SK-MEL-5 (cell line): ENCODE measurements around the gene CD209. TPM values are rescaled to one million over a fixed set of nuclear protein-coding genes. Genes with fewer than 3 reads are reported as not detected.
A peak's percentile ranks its signal among the peaks of the same experiment; 100 is the strongest.
"Not testable (repeated sequence)": the region's sequence is repeated elsewhere in the genome, so short reads cannot be mapped to it uniquely, and the experiment has no call there.

Source experiments
- DNase-seq: peaks from one replicate; pipeline ENCODE4 v3.0.0-alpha.2; 2016; ENCODE audit warnings: low read depth, low spot score
- in situ Hi-C: cut with HindIII; loops from 2 replicates; pipeline ENCODE4 v1.10.0; 2016; ENCODE audit warnings: low sequenced_read_pairs, high pct_unique_total_duplicates, low pct_unique_long_range_greater_than_20kb
- polyA plus RNA-seq, 2 experiments: library from polyadenylated mRNA; depleted of rRNA; stranded (reverse); fragments of >200 nt; gene quantifications; 2 replicates each; pipeline ENCODE4 v1.2.3, GENCODE V29; 2015
- total RNA-seq: library from RNA; depleted of rRNA; stranded (reverse); fragments of >200 nt; shearing (Covaris generic); gene quantifications from 2 replicates; pipeline ENCODE4 v1.2.3, GENCODE V29; 2014; rRNA removed

CD209 gene, protein sequence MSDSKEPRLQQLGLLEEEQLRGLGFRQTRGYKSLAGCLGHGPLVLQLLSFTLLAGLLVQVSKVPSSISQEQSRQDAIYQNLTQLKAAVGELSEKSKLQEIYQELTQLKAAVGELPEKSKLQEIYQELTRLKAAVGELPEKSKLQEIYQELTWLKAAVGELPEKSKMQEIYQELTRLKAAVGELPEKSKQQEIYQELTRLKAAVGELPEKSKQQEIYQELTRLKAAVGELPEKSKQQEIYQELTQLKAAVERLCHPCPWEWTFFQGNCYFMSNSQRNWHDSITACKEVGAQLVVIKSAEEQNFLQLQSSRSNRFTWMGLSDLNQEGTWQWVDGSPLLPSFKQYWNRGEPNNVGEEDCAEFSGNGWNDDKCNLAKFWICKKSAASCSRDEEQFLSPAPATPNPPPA
- not detected in 2 replicates for total RNA-seq
- polyA plus RNA-seq (2015; cell fraction: cytosol; rRNA removed): not detected in 2 replicates
- not detected in 2 replicates for polyA plus RNA-seq (2015; cell fraction: nucleus; rRNA removed)

DNA sequence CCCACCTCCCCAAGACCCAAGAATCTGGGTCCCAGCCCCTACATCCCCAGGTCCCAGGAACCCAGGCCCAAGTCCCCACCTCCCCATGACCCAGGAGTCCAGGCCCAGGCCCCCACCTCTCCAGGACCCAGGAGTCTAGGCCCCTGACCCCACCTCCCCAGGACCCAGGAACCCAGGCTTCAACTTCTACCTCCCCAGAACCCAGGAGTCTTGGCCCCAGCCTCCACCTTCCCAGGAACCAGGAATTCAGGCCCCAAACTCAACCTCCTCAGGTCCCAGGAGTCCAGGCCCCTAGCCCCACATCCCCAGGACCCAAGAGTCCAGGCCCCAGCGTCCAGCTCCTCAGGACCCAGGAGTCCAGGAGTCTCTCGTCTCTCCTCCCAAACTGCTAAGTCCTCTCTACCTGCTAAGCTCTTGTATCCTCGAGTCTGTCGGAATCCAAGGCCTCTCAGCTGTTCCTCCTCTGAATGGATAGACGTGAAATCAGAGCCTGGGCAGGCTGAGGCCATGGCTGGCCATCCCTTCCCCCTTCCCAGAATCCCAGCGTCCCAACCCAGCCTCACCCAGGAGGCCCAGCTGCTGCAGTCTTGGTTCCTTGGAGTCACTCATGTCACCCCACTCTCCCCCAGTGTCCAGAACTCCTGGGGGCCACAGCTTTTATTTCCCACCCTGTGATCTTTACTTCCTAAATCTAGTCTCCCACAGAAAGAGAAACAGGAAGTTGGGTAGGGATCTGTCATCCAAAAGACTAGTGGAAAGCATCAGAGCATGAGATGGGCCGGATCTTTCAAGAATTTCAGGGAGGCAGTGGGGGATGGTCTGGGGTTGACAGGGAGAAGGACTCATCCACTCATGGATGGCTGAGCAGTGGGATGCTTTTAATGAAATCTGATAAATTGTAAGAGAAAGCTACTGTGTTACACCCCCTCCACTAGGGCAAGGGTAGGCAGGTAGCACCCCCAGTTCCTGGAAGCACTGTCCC, at the start of gene CD209:
TSS of gene CD209 (minus strand) at position 632 of the 982 bp plus-strand sequence. CDS start at position 609, 23 bp downstream.
- in situ Hi-C loops: no loop called here
- DNase-seq: no peak

DNA sequence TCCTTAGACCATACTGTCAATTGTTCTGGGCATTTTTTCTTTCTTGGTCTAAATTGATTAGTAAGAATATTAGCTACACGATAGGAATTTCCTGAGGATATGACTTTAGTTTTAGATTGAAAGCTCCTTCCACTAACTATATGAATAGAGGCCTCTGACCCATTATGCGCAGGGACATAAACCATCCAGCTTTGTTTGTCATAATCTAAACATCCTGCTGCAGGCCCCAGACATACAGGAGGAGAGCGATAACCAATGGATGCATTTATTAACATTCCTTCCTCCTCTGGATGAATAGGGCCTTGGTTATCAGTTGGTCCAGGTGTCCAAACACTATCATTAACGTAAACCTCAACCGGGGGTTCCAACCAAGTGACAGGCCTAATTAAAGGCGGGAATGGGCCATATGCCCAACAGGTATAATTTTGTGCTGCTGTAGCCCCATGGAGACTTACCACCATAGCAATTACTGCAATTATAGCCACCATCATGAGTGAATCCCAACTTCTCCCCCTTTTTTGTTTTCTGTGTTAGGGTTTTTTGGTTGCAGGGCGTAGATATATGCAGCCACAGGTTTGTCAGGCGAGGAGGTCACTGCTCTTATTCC, 48.3 kb upstream of the CD209 start:
- in situ Hi-C loops: no loop called here
- DNase-seq: no peak

DNA sequence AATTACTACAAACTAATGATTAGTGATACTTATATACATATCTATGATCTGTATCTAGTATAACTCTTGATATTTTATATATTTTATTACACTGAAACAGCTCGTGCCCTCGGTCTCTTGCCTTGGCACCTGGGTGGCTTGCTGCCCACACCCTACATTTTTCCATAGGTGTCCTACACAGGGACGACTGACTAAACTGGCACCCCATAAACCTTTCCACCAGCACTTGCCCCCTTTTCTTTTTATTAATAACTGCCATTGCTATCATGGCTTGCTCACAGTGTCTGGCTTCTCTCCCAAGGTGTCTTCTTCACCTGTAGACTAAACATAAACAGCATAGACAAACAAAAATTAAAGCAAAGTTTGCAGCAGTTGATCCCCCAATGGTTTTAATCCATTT, 46.2 kb upstream of the CD209 start:
- in situ Hi-C loops: no loop called here
- no peak for DNase-seq

DNA sequence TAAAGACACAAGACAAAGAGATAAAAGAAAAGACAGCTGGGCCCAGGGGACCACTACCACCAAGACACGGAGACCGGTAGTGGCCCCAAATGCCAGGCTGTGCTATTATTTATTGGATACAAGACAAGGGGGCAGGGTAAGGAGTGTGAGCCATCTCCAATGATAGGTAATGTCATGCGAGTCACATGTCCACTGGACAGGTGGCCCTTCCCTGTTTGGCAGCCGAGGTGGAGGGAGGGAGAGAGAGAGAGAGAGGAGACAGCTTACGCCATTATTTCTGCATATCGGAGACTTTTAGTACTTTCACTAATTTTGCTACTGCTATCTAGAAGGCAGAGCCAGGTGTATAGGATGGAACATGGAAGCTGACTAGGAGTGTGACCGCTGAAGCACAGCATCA, 45.4 kb upstream of the CD209 start:
- in situ Hi-C loops, DNase-seq: not testable (repeated sequence)

DNA sequence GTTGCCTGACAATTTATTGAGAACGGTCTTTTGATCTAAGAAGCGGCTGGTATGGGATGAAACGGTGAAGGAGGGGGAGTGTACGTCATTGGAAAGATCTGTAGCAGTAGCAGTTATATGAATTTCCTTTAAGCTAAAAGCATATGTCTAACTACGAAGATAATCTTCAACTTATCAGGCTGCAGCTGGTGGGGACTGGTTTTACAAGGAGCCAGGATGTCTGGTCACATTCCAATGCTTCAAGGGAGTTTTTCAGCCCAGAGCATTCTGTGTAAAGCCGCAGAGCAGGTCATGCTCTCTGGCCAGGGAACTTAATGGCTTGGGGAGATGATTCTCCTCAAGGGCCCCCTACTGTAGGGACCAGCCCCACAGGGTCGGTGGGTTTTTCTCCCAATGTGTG, 44.9 kb upstream of the CD209 start:
- in situ Hi-C loops: no loop called here
- no peak for DNase-seq

DNA sequence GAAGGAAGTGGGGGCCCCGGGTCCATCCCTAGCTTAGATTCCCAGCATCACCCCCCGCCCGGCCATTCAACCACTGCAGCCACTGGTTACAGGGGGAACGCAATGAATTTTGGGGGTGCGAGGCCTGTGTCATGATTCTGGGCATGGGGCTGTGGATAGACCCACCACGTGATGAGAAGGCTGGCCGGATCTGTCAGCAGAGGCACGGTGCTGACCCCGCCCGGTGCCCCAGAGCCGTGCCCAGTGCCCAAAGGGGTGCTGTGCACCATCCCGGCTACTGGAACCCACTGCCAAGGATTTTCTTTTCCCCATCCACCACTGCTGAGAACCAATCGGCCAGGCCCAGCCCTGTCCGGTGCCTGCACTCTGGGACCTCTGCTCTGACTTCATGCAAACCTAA, 43.1 kb upstream of the CD209 start:
- no peak for DNase-seq
- in situ Hi-C loops: no loop called here

DNA sequence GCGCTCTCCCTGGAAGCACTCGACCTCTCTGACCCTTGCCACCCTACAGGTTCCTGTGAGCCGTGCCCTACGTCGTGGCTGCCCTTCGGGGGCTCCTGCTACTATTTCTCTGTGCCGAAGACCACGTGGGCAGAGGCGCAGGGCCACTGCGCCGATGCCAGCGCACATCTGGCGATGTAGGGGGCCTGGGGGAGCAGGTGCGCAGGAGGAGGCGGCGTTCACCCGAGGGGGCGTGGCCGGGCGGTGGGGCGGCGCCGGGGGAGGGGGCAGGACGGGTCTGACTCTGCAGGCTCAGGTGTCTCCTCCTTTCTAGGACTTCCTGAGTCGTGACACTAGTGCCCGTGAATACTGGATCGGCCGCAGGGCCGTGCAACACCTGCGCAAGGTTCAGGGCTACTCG, 42.1 kb upstream of the CD209 start:
- in situ Hi-C loops: no loop called here
- DNase-seq: no peak

DNA sequence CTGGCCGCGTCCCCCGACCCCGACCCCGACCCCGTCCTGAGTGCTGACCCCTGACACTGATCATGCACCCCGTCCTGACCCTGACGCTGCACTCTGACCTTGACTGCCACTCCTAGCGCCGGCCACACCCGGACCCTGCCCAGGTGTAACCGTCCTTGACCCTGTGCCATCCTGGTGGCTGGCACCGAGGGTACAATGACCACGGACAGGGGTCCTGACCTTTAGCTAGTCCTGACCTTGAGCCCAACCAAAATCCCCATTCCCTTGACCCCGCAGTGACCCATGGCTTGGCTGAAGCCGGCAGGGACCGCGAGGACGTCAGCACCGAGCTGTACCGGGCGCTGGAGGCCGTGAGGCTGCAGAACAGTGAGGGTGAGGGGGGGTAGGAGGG, 41.6 kb upstream of the CD209 start:
- in situ Hi-C loops: no loop called here
- no peak for DNase-seq

DNA sequence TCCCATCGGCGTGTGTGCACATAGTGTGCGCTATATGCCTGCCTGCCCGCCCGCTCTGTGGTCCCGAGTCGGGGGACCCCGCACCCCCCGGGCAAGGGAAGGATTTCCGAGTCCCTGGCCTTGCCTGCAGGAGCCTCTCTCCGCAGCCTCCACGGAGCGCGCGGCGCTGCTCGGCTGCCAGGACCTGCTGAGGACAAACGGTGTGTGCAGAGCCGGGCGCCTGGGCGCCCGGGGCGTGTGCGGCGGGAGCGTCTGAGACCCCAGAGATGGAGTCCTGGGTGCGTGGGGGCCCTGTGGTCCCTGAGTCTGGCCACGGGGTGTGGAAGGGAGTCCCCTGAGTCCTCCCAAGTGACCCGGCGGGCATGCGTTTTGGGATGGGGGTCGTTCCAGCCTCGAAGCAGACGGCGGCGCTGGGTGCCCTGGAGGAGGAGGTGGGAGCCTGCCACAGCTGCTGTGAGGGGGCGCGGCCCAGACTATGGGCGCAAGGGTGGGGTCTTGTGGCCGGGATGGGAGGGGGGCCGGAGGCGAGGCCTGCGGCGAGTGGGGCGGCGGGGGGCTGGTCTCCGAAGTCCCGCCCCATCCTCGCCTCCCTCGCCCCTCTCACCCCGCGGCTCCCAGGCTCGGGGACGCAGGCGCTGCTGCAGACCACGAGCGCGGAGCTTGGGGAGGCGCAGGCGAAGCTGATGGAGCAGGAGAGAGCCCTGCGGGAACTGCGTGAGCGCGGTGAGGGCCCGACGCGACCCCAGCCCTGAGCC, 41.0 kb upstream of the CD209 start:
- no peak for DNase-seq

DNA sequence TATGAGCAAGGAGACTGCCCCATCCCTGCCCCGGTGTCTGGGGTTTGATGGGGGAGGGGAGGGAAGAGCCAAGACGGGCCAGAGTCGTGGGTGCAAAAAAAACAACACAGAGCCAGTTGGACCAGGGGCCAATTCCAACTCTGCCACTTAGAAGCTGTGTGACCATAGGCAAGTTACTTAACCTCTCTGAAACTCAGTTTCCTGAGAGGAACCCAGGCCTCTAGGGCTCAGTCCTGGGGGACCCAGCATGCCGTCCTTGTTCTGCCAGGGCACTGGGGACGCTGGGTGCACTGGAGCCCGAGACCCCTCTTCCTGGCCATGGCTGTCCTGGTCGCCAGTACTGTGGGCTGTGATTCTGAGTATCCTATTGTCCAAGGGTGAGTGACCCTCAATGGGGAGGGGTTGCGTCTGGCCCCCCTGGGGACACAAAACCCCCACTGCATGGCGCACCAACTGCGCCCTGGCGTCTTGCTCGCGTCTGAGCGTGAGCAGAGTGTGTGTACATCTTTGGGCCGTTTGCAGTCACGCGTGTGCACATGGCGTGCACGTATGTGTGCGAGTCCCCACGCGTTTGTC, 40.4 kb upstream of the CD209 start:
- in situ Hi-C loops: no loop called here
- no peak for DNase-seq

More for the DNA sequence above, 41.0 kb upstream of the CD209 start:
- in situ Hi-C loops: no loop called here

DNA sequence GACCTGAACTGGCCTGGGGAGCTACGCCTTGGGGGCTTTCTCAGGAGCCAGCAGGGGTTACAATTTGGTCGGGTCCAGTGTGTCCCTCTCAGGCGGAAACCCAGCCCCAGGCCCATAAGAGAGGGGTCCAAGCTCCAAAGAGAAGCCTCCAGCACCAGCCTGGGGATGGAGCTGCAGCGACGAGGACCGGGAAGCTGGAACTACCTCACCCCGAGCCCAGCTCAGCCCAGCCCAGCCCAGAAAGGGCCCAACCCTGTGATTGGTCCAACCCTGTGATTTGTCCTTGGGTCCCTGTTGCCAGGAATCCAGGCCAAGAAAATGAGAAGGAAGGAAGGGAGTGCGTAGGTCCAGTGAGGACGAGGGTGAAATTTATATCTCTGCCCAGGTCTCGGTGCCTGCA, 39.8 kb upstream of the CD209 start:
- in situ Hi-C loops: no loop called here
- no peak for DNase-seq

DNA sequence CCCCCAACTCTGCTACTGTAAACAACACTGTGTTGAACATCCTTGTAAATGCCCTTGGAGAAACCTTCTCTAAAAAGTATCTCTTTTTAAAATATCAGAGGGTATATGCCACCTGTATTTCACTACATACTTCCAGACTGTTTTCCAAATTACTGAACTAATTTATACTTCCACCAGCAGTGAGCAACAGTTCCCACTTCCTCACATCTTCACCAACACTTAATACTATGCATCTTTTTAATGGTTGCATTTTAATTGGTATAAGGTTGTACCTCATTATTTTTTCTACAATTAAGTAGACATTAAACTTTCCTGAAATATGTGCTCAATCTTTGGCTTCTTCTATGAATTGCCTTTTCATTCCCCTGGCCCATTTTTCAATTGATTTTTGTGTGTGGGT, 37.5 kb upstream of the CD209 start:
- no peak for DNase-seq
- in situ Hi-C loops: no loop called here

DNA sequence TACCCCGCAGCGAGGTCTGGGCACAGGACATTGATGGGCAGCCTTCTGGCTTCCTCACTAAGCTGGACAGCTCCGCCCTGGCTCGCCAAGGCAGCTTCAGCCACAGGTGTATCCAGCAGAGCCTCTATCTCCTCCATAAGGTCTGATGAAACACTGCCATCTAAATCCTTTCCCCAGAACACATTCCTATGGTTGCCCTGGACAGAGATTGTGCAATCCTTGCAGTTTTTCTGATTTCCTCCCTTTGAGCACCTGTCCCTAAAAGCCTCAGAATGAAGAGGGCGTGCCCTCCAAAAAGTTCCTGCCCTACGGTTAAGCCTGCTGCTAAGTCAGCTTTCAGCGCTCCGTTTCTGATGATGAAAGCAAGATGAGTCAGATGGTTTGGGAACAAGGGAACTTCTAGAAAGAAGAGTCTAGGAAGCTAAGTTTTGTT, 36.7 kb upstream of the CD209 start:
- DNase-seq: peak; percentile 19
- in situ Hi-C loops: no loop called here

DNA sequence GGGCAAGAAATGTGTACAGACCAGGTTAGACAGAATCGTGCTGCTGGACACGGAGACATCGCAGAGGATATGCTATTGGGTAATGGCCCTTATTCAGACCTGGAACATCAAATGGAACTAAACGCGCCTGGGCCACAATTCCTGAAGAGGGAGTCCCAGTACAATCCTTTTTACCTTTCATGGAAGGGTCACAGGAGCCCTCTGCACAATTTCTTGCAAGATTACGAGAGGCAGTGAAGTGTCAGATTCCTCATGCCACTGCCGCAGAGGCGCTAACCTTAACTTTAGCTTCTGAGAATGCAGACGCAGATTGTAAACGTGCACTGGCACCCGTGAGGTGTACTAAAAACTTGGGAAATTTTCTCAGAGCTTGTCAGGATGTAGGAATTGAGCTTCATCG, 33.8 kb upstream of the CD209 start:
- in situ Hi-C loops: no loop called here
- no peak for DNase-seq

DNA sequence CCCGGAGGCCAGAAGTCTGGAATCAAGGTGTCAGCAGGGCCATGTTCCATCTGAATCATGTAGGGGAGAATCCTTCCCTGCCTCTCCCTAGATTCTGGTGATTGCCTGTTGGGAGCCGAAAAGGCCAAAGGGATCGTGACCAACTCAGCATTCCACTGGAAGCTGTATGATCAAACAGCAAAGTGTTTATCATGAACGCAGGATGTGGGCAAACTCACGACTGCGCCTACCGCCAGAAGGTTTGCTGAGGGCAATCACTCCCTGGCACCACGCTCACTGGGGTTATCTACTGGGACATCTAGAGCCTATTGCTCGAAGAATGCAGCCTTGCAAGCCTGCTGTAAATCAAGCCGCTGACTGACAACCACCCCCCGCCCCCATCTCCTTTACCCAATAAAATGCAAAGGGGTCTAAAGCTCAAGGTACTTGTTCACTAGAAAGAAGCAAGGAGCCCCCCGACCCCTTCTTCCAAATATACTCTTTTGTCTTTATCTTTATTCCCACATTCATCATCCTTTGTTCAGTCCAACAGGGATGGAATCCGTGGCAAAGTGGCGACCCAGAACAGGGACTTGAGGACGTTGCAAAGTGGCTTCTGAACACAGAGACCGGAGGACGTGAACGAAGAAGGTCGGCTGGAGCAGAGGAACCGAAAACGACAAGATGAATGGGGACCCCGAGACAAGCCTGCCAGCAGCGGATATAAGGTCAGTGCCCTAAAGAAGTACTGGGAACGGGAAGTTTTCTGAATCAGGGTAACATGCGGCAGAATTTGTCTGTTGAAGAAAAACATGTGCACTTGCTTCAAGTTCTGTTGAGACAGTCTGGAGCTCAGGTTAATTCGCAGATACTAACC, 32.5 kb upstream of the CD209 start:
- in situ Hi-C loops: no loop called here
- peak; percentile 28 for DNase-seq

DNA sequence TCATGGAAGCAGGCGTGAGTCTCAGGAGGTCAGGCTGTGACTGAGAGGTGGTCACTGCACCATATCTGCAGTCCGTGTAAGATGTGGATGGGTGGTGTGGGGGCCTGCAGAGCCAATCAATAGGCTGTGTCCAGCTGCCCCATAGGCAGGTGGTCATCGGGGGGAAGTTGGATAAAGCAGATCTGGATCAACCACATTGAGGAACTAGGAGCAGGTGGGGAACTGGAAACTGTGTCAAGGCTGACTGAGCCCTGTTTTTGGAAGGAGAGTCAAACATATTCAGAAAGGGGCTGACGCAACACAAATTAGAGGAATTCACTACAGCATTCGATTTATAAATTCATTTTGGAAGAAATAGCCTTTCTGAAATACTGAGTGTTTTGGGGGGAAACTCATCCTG, 30.7 kb upstream of the CD209 start:
- in situ Hi-C loops: no loop called here

More for the DNA sequence above, 30.7 kb upstream of the CD209 start:
- no peak for DNase-seq
